ENCODE measurements around the gene FOXD2.
"Not testable (repeated sequence)": the region's sequence is repeated elsewhere in the genome, so short reads cannot be mapped to it uniquely, and the experiment has no call there.

Gene FOXD2

GRCh38 chr1:47445823-47446550, 8.1 kb downstream of the FOXD2 start:
- Mint-ChIP-seq H3K27ac (ENCODE audit: low read depth) (no peak overlapping the region), H3K36me3 (ENCODE audit: insufficient read depth) (peaks cover 10% of the 10 kb centered on the region), H3K9me3 (no peaks in the 10 kb centered on the region), H3K4me3 (peak overlapping the region; percentile 60), H3K27me3 (no peaks in the 10 kb centered on the region), H3K4me1 (peaks cover 14% of the 10 kb centered on the region)
- no peak for DNase-seq (ENCODE audit: low spot score in 2 of 2)
- ATAC-seq (replicated peaks; ENCODE audit: extremely low read depth, poor library complexity, severe bottlenecking), result no peak

- no peak overlapping the region for H3K27ac Mint-ChIP-seq (ENCODE audit: low read depth)
- H3K36me3 Mint-ChIP-seq (ENCODE audit: insufficient read depth), result peaks cover 14% of the 10 kb centered on the region
- no peaks in the 10 kb centered on the region for H3K9me3 Mint-ChIP-seq
- ATAC-seq (replicated peaks; ENCODE audit: extremely low read depth, poor library complexity, severe bottlenecking), result no peak
- peaks cover 14% of the 10 kb centered on the region for H3K4me1 Mint-ChIP-seq
- no peak overlapping the region for H3K4me3 Mint-ChIP-seq
- DNase-seq (ENCODE audit: low spot score in 2 of 2), result no peak
- no peaks in the 10 kb centered on the region for H3K27me3 Mint-ChIP-seq
Observed at GRCh38 chr1:47448462-47449222, 10.8 kb downstream of the FOXD2 start.

GRCh38 chr1:47449822-47450552, 12.1 kb downstream of the FOXD2 start:
- peaks cover 4% of the 10 kb centered on the region for H3K4me1 Mint-ChIP-seq
- H3K9me3 Mint-ChIP-seq, result no peaks in the 10 kb centered on the region
- DNase-seq (ENCODE audit: low spot score in 2 of 2) (no peak), ATAC-seq (replicated peaks; ENCODE audit: extremely low read depth, poor library complexity, severe bottlenecking) (no peak)
- no peak overlapping the region for H3K4me3 Mint-ChIP-seq
- peaks cover 3% of the 10 kb centered on the region for H3K27me3 Mint-ChIP-seq
- no peak overlapping the region for H3K27ac Mint-ChIP-seq (ENCODE audit: low read depth)
- peaks cover 7% of the 10 kb centered on the region for H3K36me3 Mint-ChIP-seq (ENCODE audit: insufficient read depth)

- no peak for ATAC-seq (replicated peaks; ENCODE audit: extremely low read depth, poor library complexity, severe bottlenecking)
- H3K27me3 Mint-ChIP-seq, result peaks cover 10% of the 10 kb centered on the region
- H3K27ac Mint-ChIP-seq (ENCODE audit: low read depth), result no peak overlapping the region
- H3K4me1 Mint-ChIP-seq, result peaks cover 4% of the 10 kb centered on the region
- DNase-seq (ENCODE audit: low spot score in 2 of 2), result no peak
- H3K4me3 Mint-ChIP-seq, result no peak overlapping the region
- no peaks in the 10 kb centered on the region for H3K9me3 Mint-ChIP-seq
- peaks cover 6% of the 10 kb centered on the region for H3K36me3 Mint-ChIP-seq (ENCODE audit: insufficient read depth)
Observed at GRCh38 chr1:47450606-47451005, 12.8 kb downstream of the FOXD2 start.

- H3K9me3 Mint-ChIP-seq, result no peaks in the 10 kb centered on the region
- H3K4me1 Mint-ChIP-seq, result no peaks in the 10 kb centered on the region
- H3K27me3 Mint-ChIP-seq, result peaks cover 24% of the 10 kb centered on the region
- H3K27ac Mint-ChIP-seq (ENCODE audit: low read depth), result no peak overlapping the region
- DNase-seq (ENCODE audit: low spot score in 2 of 2) (no peak), ATAC-seq (replicated peaks; ENCODE audit: extremely low read depth, poor library complexity, severe bottlenecking) (no peak)
- peaks cover 5% of the 10 kb centered on the region for H3K36me3 Mint-ChIP-seq (ENCODE audit: insufficient read depth)
- H3K4me3 Mint-ChIP-seq, result no peak overlapping the region
Observed at GRCh38 chr1:47452426-47452825, 14.6 kb downstream of the FOXD2 start.

GRCh38 chr1:47453910-47454309, 16.1 kb downstream of the FOXD2 start:
- ATAC-seq (replicated peaks; ENCODE audit: extremely low read depth, poor library complexity, severe bottlenecking); DNase-seq (ENCODE audit: low spot score in 2 of 2); H3K4me1 Mint-ChIP-seq; H3K9me3 Mint-ChIP-seq; H3K36me3 Mint-ChIP-seq (ENCODE audit: insufficient read depth); H3K27ac Mint-ChIP-seq (ENCODE audit: low read depth); H3K4me3 Mint-ChIP-seq: not testable (repeated sequence)
- peaks cover 39% of the 10 kb centered on the region for H3K27me3 Mint-ChIP-seq

- no peak overlapping the region for H3K4me3 Mint-ChIP-seq
- no peak for ATAC-seq (replicated peaks; ENCODE audit: extremely low read depth, poor library complexity, severe bottlenecking)
Observed at GRCh38 chr1:47456250-47456649, 18.4 kb downstream of the FOXD2 start.

GRCh38 chr1:47457547-47457946, 19.7 kb downstream of the FOXD2 start:
- not testable (repeated sequence) for H3K9me3 Mint-ChIP-seq; H3K4me1 Mint-ChIP-seq; H3K27ac Mint-ChIP-seq (ENCODE audit: low read depth); DNase-seq (ENCODE audit: low spot score in 2 of 2); H3K36me3 Mint-ChIP-seq (ENCODE audit: insufficient read depth); H3K4me3 Mint-ChIP-seq; ATAC-seq (replicated peaks; ENCODE audit: extremely low read depth, poor library complexity, severe bottlenecking)
- H3K27me3 Mint-ChIP-seq, result peaks cover 70% of the 10 kb centered on the region

More at GRCh38 chr1:47456250-47456649, 18.4 kb downstream of the FOXD2 start:
- Mint-ChIP-seq H3K27me3 (peaks cover 57% of the 10 kb centered on the region), H3K4me1 (no peaks in the 10 kb centered on the region), H3K36me3 (ENCODE audit: insufficient read depth) (peaks cover 5% of the 10 kb centered on the region), H3K9me3 (no peaks in the 10 kb centered on the region), H3K27ac (ENCODE audit: low read depth) (no peak overlapping the region)
- DNase-seq (ENCODE audit: low spot score in 2 of 2), result no peak

GRCh38 chr1:47459253-47459788, 21.5 kb downstream of the FOXD2 start:
- no peaks in the 10 kb centered on the region for H3K36me3 Mint-ChIP-seq (ENCODE audit: insufficient read depth)
- H3K27me3 Mint-ChIP-seq, result peaks cover 83% of the 10 kb centered on the region
- no peaks in the 10 kb centered on the region for H3K4me1 Mint-ChIP-seq
- H3K4me3 Mint-ChIP-seq, result no peak overlapping the region
- DNase-seq (ENCODE audit: low spot score in 2 of 2), result no peak
- no peaks in the 10 kb centered on the region for H3K9me3 Mint-ChIP-seq
- no peak for ATAC-seq (replicated peaks; ENCODE audit: extremely low read depth, poor library complexity, severe bottlenecking)
- H3K27ac Mint-ChIP-seq (ENCODE audit: low read depth), result no peak overlapping the region

GRCh38 chr1:47460040-47460439, 22.2 kb downstream of the FOXD2 start:
- H3K4me1 Mint-ChIP-seq, result no peaks in the 10 kb centered on the region
- H3K27ac Mint-ChIP-seq (ENCODE audit: low read depth), result no peak overlapping the region

GRCh38 chr1:47460456-47460855, 22.6 kb downstream of the FOXD2 start:
- Mint-ChIP-seq H3K27ac (ENCODE audit: low read depth) (no peak overlapping the region), H3K4me1 (no peaks in the 10 kb centered on the region), H3K9me3 (no peaks in the 10 kb centered on the region), H3K27me3 (peaks cover 74% of the 10 kb centered on the region), H3K4me3 (no peak overlapping the region), H3K36me3 (ENCODE audit: insufficient read depth) (no peaks in the 10 kb centered on the region)
- ATAC-seq (replicated peaks; ENCODE audit: extremely low read depth, poor library complexity, severe bottlenecking), result no peak
- no peak for DNase-seq (ENCODE audit: low spot score in 2 of 2)

More at GRCh38 chr1:47460040-47460439, 22.2 kb downstream of the FOXD2 start:
- Mint-ChIP-seq H3K4me3 (no peak overlapping the region), H3K27me3 (peaks cover 79% of the 10 kb centered on the region), H3K9me3 (no peaks in the 10 kb centered on the region), H3K36me3 (ENCODE audit: insufficient read depth) (no peaks in the 10 kb centered on the region)
- ATAC-seq (replicated peaks; ENCODE audit: extremely low read depth, poor library complexity, severe bottlenecking), result no peak
- DNase-seq (ENCODE audit: low spot score in 2 of 2), result no peak

GRCh38 chr1:47465605-47466004, 27.8 kb downstream of the FOXD2 start:
- no peak overlapping the region for H3K4me3 Mint-ChIP-seq
- H3K36me3 Mint-ChIP-seq (ENCODE audit: insufficient read depth), result no peaks in the 10 kb centered on the region
- no peak for DNase-seq (ENCODE audit: low spot score in 2 of 2)
- no peaks in the 10 kb centered on the region for H3K9me3 Mint-ChIP-seq
- H3K27ac Mint-ChIP-seq (ENCODE audit: low read depth), result no peak overlapping the region
- no peak for ATAC-seq (replicated peaks; ENCODE audit: extremely low read depth, poor library complexity, severe bottlenecking)
- peaks cover 32% of the 10 kb centered on the region for H3K27me3 Mint-ChIP-seq
- no peaks in the 10 kb centered on the region for H3K4me1 Mint-ChIP-seq
